Measurements from ENCODE around the gene ST6GALNAC2. TPM values are rescaled to one million over a fixed set of nuclear protein-coding genes. Genes with fewer than 3 reads are reported as not detected.

ST6GALNAC2 gene
- total and polyA plus RNA-seq, 7 experiments from 2014 or later: 0.48 to 7.5 (median 0.58) TPM; not detected in 4

- H3K36me3 Mint-ChIP-seq: peaks cover 0 to 8% (median 0%) of the 10 kb centered on the region in 5 donors
- ATAC-seq (no peak), DNase-seq (no peak)
- no peaks in the 10 kb centered on the region for H3K9me3 Mint-ChIP-seq
- CTCF ChIA-PET: no interaction called here
- peaks cover 0 to 13% (median 0%) of the 10 kb centered on the region in 5 donors for H3K27me3 Mint-ChIP-seq
- H3K4me1 ChIP-seq (ENCODE audit: control insufficient read depth in 2 of 2, insufficient read depth in 2 of 2, low read length in 2 of 2): peaks cover 0 to 3% of the 10 kb centered on the region in 2 donors
- H3K4me1 Mint-ChIP-seq: peaks cover 4 to 11% (median 7%) of the 10 kb centered on the region in 7 donors
- no peak overlapping the region for H3K4me3 Mint-ChIP-seq
- H3K27ac ChIP-seq (ENCODE audit: low read depth, low read length): no peak overlapping the region
- H3K27me3 ChIP-seq (ENCODE audit: control insufficient read depth in 2 of 2, insufficient read depth in 2 of 2, low read length in 2 of 2): no peaks in the 10 kb centered on the region
- intact Hi-C loops (cut with micrococcal nuclease): no loop called here
- POLR2A ChIA-PET: interaction anchor here (0.6 kb wide), 1 partner anchor 51 kb away, joined by 3 read pairs; no protein-coding TSS in a partner anchor
- H3K36me3 ChIP-seq (ENCODE audit: control insufficient read depth in 2 of 3, insufficient read depth in 3 of 3, low read length in 3 of 3): peaks cover 0 to 3% (median 0%) of the 10 kb centered on the region in 3 experiments
- no peak overlapping the region for H3K27ac Mint-ChIP-seq
- H3K4me3 ChIP-seq (ENCODE audit: low read length): no peak overlapping the region
- no peaks in the 10 kb centered on the region for H3K9me3 ChIP-seq (ENCODE audit: control insufficient read depth in 2 of 3, low read length in 3 of 3)
Observed at GRCh38 chr17:76627510-76627909, 41.9 kb upstream of the ST6GALNAC2 start.

GRCh38 chr17:76626442-76626841, 40.8 kb upstream of the ST6GALNAC2 start:
- Mint-ChIP-seq H3K4me3 (no peak overlapping the region), H3K36me3 (peaks cover 0 to 8% (median 0%) of the 10 kb centered on the region in 5 donors), H3K4me1 (peaks cover 0 to 8% (median 5%) of the 10 kb centered on the region in 7 donors), H3K27me3 (peaks cover 0 to 13% (median 0%) of the 10 kb centered on the region in 5 donors), H3K27ac (peak overlapping the region in 1 of 9 donors; percentile 81), H3K9me3 (no peaks in the 10 kb centered on the region)
- H3K9me3 ChIP-seq (ENCODE audit: control insufficient read depth in 2 of 3, low read length in 3 of 3): no peaks in the 10 kb centered on the region
- no peak overlapping the region for H3K27ac ChIP-seq (ENCODE audit: low read depth, low read length)
- no peaks in the 10 kb centered on the region for H3K27me3 ChIP-seq (ENCODE audit: control insufficient read depth in 2 of 2, insufficient read depth in 2 of 2, low read length in 2 of 2)
- intact Hi-C loops (cut with micrococcal nuclease): no loop called here
- ATAC-seq: no peak
- CTCF ChIA-PET: no interaction called here
- peaks cover 0 to 3% of the 10 kb centered on the region in 2 donors for H3K4me1 ChIP-seq (ENCODE audit: control insufficient read depth in 2 of 2, insufficient read depth in 2 of 2, low read length in 2 of 2)
- peaks cover 0 to 3% (median 0%) of the 10 kb centered on the region in 3 experiments for H3K36me3 ChIP-seq (ENCODE audit: control insufficient read depth in 2 of 3, insufficient read depth in 3 of 3, low read length in 3 of 3)
- DNase-seq: no peak
- POLR2A ChIA-PET: no interaction called here
- H3K4me3 ChIP-seq (ENCODE audit: low read length): no peak overlapping the region

- Histone ChIP-seq H3K4me3 (ENCODE audit: low read length) (no peak overlapping the region), H3K4me1 (ENCODE audit: control insufficient read depth in 2 of 2, insufficient read depth in 2 of 2, low read length in 2 of 2) (peaks cover 0 to 3% of the 10 kb centered on the region in 2 donors), H3K27ac (ENCODE audit: low read depth, low read length) (no peak overlapping the region), H3K27me3 (ENCODE audit: control insufficient read depth in 2 of 2, insufficient read depth in 2 of 2, low read length in 2 of 2) (no peaks in the 10 kb centered on the region), H3K9me3 (ENCODE audit: control insufficient read depth in 2 of 3, low read length in 3 of 3) (no peaks in the 10 kb centered on the region), H3K36me3 (ENCODE audit: control insufficient read depth in 2 of 3, insufficient read depth in 3 of 3, low read length in 3 of 3) (peaks cover 0 to 3% (median 0%) of the 10 kb centered on the region in 3 experiments)
- Mint-ChIP-seq H3K4me3 (no peak overlapping the region), H3K9me3 (no peaks in the 10 kb centered on the region), H3K27ac (no peak overlapping the region), H3K4me1 (peaks cover 0 to 8% (median 5%) of the 10 kb centered on the region in 7 donors), H3K27me3 (peaks cover 0 to 16% (median 0%) of the 10 kb centered on the region in 5 donors), H3K36me3 (peaks cover 0 to 8% (median 0%) of the 10 kb centered on the region in 5 donors)
- DNase-seq (no peak), ATAC-seq (no peak)
- intact Hi-C loops (cut with micrococcal nuclease): loop anchor here in 1 of 2 donors (2.0 kb wide), 1 partner anchor 45 kb away; no protein-coding TSS in a partner anchor
- ChIA-PET POLR2A (no interaction called here), CTCF (interaction anchor here (0.5 to 3.3 kb wide), 8 partner anchors 18 to 336 kb away, joined by 3 to 26 read pairs (median 6); partner anchors contain the start of gene ST6GALNAC1)
Observed at GRCh38 chr17:76625496-76625895, 39.8 kb upstream of the ST6GALNAC2 start.

- ChIA-PET POLR2A (interaction anchor here (0.8 to 1.3 kb wide), 4 partner anchors 48 to 108 kb away, joined by 3 to 7 read pairs (median 4); no protein-coding TSS in a partner anchor), CTCF (interaction anchor here (0.7 to 3.3 kb wide), 20 partner anchors 9 to 279 kb away, joined by 3 to 26 read pairs (median 5); partner anchors contain the start of gene ST6GALNAC1)
- Histone ChIP-seq H3K36me3 (ENCODE audit: control insufficient read depth in 2 of 3, insufficient read depth in 3 of 3, low read length in 3 of 3) (peaks cover 0 to 3% (median 0%) of the 10 kb centered on the region in 3 experiments), H3K4me1 (ENCODE audit: control insufficient read depth in 2 of 2, insufficient read depth in 2 of 2, low read length in 2 of 2) (peaks cover 0 to 3% of the 10 kb centered on the region in 2 donors), H3K27ac (ENCODE audit: low read depth, low read length) (no peak overlapping the region), H3K27me3 (ENCODE audit: control insufficient read depth in 2 of 2, insufficient read depth in 2 of 2, low read length in 2 of 2) (no peaks in the 10 kb centered on the region), H3K4me3 (ENCODE audit: low read length) (no peak overlapping the region), H3K9me3 (ENCODE audit: control insufficient read depth in 2 of 3, low read length in 3 of 3) (no peaks in the 10 kb centered on the region)
- H3K36me3 Mint-ChIP-seq: peaks cover 0 to 4% (median 0%) of the 10 kb centered on the region in 5 donors
- DNase-seq (peak; percentile 46 to 78 (median 70)), ATAC-seq (peak; percentile 98)
- H3K9me3 Mint-ChIP-seq: no peaks in the 10 kb centered on the region
- H3K4me3 Mint-ChIP-seq: peak overlapping the region in 1 of 10 donors; percentile 23
- peaks cover 0 to 8% (median 5%) of the 10 kb centered on the region in 7 donors for H3K4me1 Mint-ChIP-seq
- peaks cover 0 to 23% (median 0%) of the 10 kb centered on the region in 5 donors for H3K27me3 Mint-ChIP-seq
- H3K27ac Mint-ChIP-seq: no peak overlapping the region
- intact Hi-C loops (cut with micrococcal nuclease): loop anchor here (1.0 to 2.0 kb wide), 6 partner anchors 47 to 215 kb away; no protein-coding TSS in a partner anchor
Observed at GRCh38 chr17:76623271-76624146, 37.8 kb upstream of the ST6GALNAC2 start.

DNA sequence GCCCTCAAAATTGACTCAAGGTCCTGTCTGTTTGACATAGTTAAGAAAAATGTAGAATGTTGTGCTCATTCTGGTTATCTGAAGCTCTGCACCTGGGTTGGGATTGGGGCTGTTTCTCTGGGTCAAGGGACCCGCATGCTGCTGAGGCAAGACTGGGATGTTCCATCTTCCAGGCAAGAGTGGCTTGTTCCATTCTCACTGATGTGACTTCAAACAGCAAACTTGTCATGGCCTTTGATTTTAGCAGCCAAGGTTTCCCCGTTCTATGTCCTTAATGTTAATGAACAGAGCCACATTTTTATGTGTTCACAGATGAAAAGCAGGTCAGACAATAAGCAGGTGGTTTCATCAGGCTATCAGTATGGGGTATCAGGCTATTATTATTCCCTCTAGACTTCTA, 32.2 kb upstream of the ST6GALNAC2 start:
- Mint-ChIP-seq H3K4me1 (peaks cover 0 to 4% (median 0%) of the 10 kb centered on the region in 7 donors), H3K27ac (peak overlapping the region in 2 of 9 donors; percentile 33 to 37), H3K36me3 (no peaks in the 10 kb centered on the region), H3K9me3 (peaks cover 0 to 1% (median 0%) of the 10 kb centered on the region in 11 donors), H3K4me3 (no peak overlapping the region), H3K27me3 (peaks cover 0 to 20% (median 0%) of the 10 kb centered on the region in 5 donors)
- Histone ChIP-seq H3K4me3 (ENCODE audit: low read length) (no peak overlapping the region), H3K27me3 (ENCODE audit: control insufficient read depth in 2 of 2, insufficient read depth in 2 of 2, low read length in 2 of 2) (no peaks in the 10 kb centered on the region), H3K36me3 (ENCODE audit: control insufficient read depth in 2 of 3, insufficient read depth in 3 of 3, low read length in 3 of 3) (no peaks in the 10 kb centered on the region), H3K27ac (ENCODE audit: low read depth, low read length) (no peak overlapping the region), H3K4me1 (ENCODE audit: control insufficient read depth in 2 of 2, insufficient read depth in 2 of 2, low read length in 2 of 2) (no peaks in the 10 kb centered on the region), H3K9me3 (ENCODE audit: control insufficient read depth in 2 of 3, low read length in 3 of 3) (no peaks in the 10 kb centered on the region)
- POLR2A ChIA-PET: no interaction called here
- DNase-seq (no peak), ATAC-seq (no peak)
- intact Hi-C loops (cut with micrococcal nuclease): no loop called here
- CTCF ChIA-PET: no interaction called here

- Histone ChIP-seq H3K27ac (ENCODE audit: low read depth, low read length) (no peak overlapping the region), H3K36me3 (ENCODE audit: control insufficient read depth in 2 of 3, insufficient read depth in 3 of 3, low read length in 3 of 3) (no peaks in the 10 kb centered on the region), H3K9me3 (ENCODE audit: control insufficient read depth in 2 of 3, low read length in 3 of 3) (no peaks in the 10 kb centered on the region), H3K4me3 (ENCODE audit: low read length) (no peak overlapping the region), H3K4me1 (ENCODE audit: control insufficient read depth in 2 of 2, insufficient read depth in 2 of 2, low read length in 2 of 2) (no peaks in the 10 kb centered on the region), H3K27me3 (ENCODE audit: control insufficient read depth in 2 of 2, insufficient read depth in 2 of 2, low read length in 2 of 2) (no peaks in the 10 kb centered on the region)
- ATAC-seq (no peak), DNase-seq (no peak)
- Mint-ChIP-seq H3K27me3 (peaks cover 0 to 17% (median 0%) of the 10 kb centered on the region in 5 donors), H3K9me3 (peaks cover 0 to 1% (median 0%) of the 10 kb centered on the region in 11 donors), H3K4me1 (peaks cover 0 to 4% (median 0%) of the 10 kb centered on the region in 7 donors), H3K27ac (no peak overlapping the region), H3K36me3 (no peaks in the 10 kb centered on the region), H3K4me3 (no peak overlapping the region)
- intact Hi-C loops (cut with micrococcal nuclease): no loop called here
- ChIA-PET CTCF (interaction anchor here (1.1 to 1.2 kb wide), 2 partner anchors 9 to 92 kb away, joined by 3 to 5 read pairs; no protein-coding TSS in a partner anchor), POLR2A (no interaction called here)
Observed at GRCh38 chr17:76614912-76615617, 29.4 kb upstream of the ST6GALNAC2 start.
